Astrocyte of the spinal cord (primary cell): ENCODE measurements around the gene KIF3C.
A peak's percentile ranks its signal among the peaks of the same experiment; 100 is the strongest.
"Not testable (repeated sequence)": the region's sequence is repeated elsewhere in the genome, so short reads cannot be mapped to it uniquely, and the experiment has no call there.

Experiments used
- DNase-seq: peaks from one replicate; pipeline ENCODE4 v3.0.0; 2011; ENCODE audit warnings: low read depth, low spot score
- H3K4me3 ChIP-seq: 2 replicates; pipeline ENCODE4 v1.5.1; 2011; ENCODE audit warnings: low read depth, mild to moderate bottlenecking, low read length, moderate library complexity
- CTCF ChIP-seq: IDR thresholded peaks from 2 replicates; pipeline ENCODE4 v1.5.1; 2012; ENCODE audit warnings: low read depth, mild to moderate bottlenecking, low read length, inconsistent platforms
- in situ Hi-C: cut with HindIII; loops from 2 replicates; pipeline ENCODE4 v1.10.0; 2017; ENCODE audit warnings: low sequenced_read_pairs

Gene KIF3C

GRCh38 chr2:25903216-25903776 lies 79.0 kb downstream of the KIF3C start:
- no peak for DNase-seq
- H3K4me3 ChIP-seq, result no peak overlapping the region
- in situ Hi-C loops, result no loop called here
- no peak for TF ChIP-seq CTCF

- no peak for TF ChIP-seq CTCF
- in situ Hi-C loops, result no loop called here
- no peak for DNase-seq
- no peak overlapping the region for H3K4me3 ChIP-seq
Observed at GRCh38 chr2:25899404-25899970, 82.8 kb downstream of the KIF3C start.

- H3K4me3 ChIP-seq, result no peak overlapping the region
- in situ Hi-C loops, result no loop called here
- DNase-seq, result no peak
- no peak for TF ChIP-seq CTCF
Observed at GRCh38 chr2:25897506-25897905, 84.8 kb downstream of the KIF3C start.

GRCh38 chr2:25896308-25896707 lies 86.0 kb downstream of the KIF3C start:
- DNase-seq, H3K4me3 ChIP-seq, in situ Hi-C loops: not testable (repeated sequence)

- no peak for TF ChIP-seq CTCF
- no peak overlapping the region for H3K4me3 ChIP-seq
- no peak for DNase-seq
- in situ Hi-C loops, result no loop called here
Observed at GRCh38 chr2:25895610-25896009, 86.7 kb downstream of the KIF3C start.

- TF ChIP-seq CTCF, result no peak
- in situ Hi-C loops, result no loop called here
- no peak overlapping the region for H3K4me3 ChIP-seq
- no peak for DNase-seq
Observed at GRCh38 chr2:25895018-25895417, 87.3 kb downstream of the KIF3C start.

GRCh38 chr2:25894135-25894830 lies 88.0 kb downstream of the KIF3C start:
- no peak overlapping the region for H3K4me3 ChIP-seq
- no peak for TF ChIP-seq CTCF
- in situ Hi-C loops, result no loop called here
- DNase-seq, result peak; percentile 69
